H1 (cell line): ENCODE measurements around the gene CASP5. TPM values are rescaled to one million over a fixed set of nuclear protein-coding genes. Genes with fewer than 3 reads are reported as not detected.

Experiments
- CTCF ChIA-PET: fragments of 300-600 bp; sonication (Branson Sonifier 250); formaldehyde crosslinking; loops from one replicate; lab custom pipeline; 2021; ENCODE audit not compliant: partially characterized antibody; lab: Charles Lee
- POLR2A ChIA-PET: fragments of 300-600 bp; sonication (Branson Sonifier 250); formaldehyde crosslinking; loops from one replicate; lab custom pipeline; 2021; ENCODE audit warnings: inconsistent platforms; ENCODE audit not compliant: partially characterized antibody; lab: Charles Lee
- DNase-seq, 2 experiments: peaks; one replicate each; pipeline versions ENCODE4 v3.0.0 to v3.0.0-alpha.2; 2010 to 2022; ENCODE audit warnings: low spot score in 2 of 2, low read depth in 1 of 2, mixed read lengths in 1 of 2
- FAIRE-seq: peaks from 2 replicates; lab custom pipeline; 2011; peaks lifted over from hg19 to GRCh38; lab: Jason Lieb, UNC
- H2AFZ ChIP-seq: 2 replicates; pipeline ENCODE4 v1.8.1; 2012; ENCODE audit warnings: low read length, inconsistent platforms
- H2AK5ac ChIP-seq: 2 replicates; pipeline ENCODE4 v1.6.1; 2013; ENCODE audit warnings: low read depth, low read length
- H2BK120ac ChIP-seq: replicated peaks from 2 replicates; pipeline ENCODE3; 2013; ENCODE audit warnings: low read depth, low read length, inconsistent platforms
- H2BK12ac ChIP-seq: 2 replicates; pipeline ENCODE4 v1.6.1; 2013; ENCODE audit warnings: low read depth, low read length
- H2BK15ac ChIP-seq: 2 replicates; pipeline ENCODE4 v1.6.1; 2013; ENCODE audit warnings: low read length
- H2BK20ac ChIP-seq: 2 replicates; pipeline ENCODE4 v1.6.1; 2013; ENCODE audit warnings: low read length
- H2BK5ac ChIP-seq: 2 replicates; pipeline ENCODE4 v1.6.1; 2013; ENCODE audit warnings: low read depth, low read length
- H3K14ac ChIP-seq: 2 replicates; pipeline ENCODE4 v1.6.1; 2013; ENCODE audit warnings: inconsistent platforms; ENCODE audit not compliant: insufficient read length
- H3K18ac ChIP-seq: 2 replicates; pipeline ENCODE4 v1.6.1; 2013; ENCODE audit warnings: low read length; ENCODE audit errors: extremely low read depth
- H3K23ac ChIP-seq: 2 replicates; pipeline ENCODE4 v1.6.1; 2013; ENCODE audit warnings: inconsistent platforms; ENCODE audit not compliant: insufficient read length
- H3K23me2 ChIP-seq: 2 replicates; pipeline ENCODE4 v1.6.1; 2013; ENCODE audit warnings: low read depth, low read length
- H3K27ac ChIP-seq: 2 replicates; pipeline ENCODE4 v1.6.1; 2011; ENCODE audit warnings: low read depth, low read length, inconsistent platforms
- H3K27me3 ChIP-seq, 4 experiments: replicated peaks in 1 of 4; 1 replicate in 1 of 4; 2 replicates in 3 of 4; pipeline versions ENCODE4 v1.6.1 to v1.8.1; 2011 to 2013; ENCODE audit warnings: low read length in 3 of 4, mild to moderate bottlenecking in 3 of 4, inconsistent platforms in 2 of 4, mixed read lengths in 2 of 4, moderate library complexity in 1 of 4; ENCODE audit not compliant: control insufficient read depth in 3 of 4, insufficient read depth in 3 of 4; ENCODE audit errors: extremely low read depth in 1 of 4
- H3K36me3 ChIP-seq, 4 experiments: 2 replicates each; pipeline versions ENCODE4 v1.6.1 to v1.8.1; 2011 to 2013; ENCODE audit warnings: mild to moderate bottlenecking in 4 of 4, low read length in 3 of 4, moderate library complexity in 2 of 4, control low read depth in 1 of 4, inconsistent platforms in 1 of 4; ENCODE audit not compliant: insufficient read depth in 4 of 4, control insufficient read depth in 2 of 4
- H3K4ac ChIP-seq: replicated peaks from 2 replicates; pipeline ENCODE3; 2013; ENCODE audit warnings: low read length, low read depth, mixed read lengths, inconsistent platforms; ENCODE audit not compliant: insufficient read length
- H3K4me1 ChIP-seq, 4 experiments: replicated peaks in 1 of 4; 1 replicate in 1 of 4; 2 replicates in 3 of 4; pipeline versions ENCODE4 v1.6.1 to v1.8.1; 2011 to 2013; ENCODE audit warnings: low read length in 3 of 4, inconsistent platforms in 2 of 4, mixed read lengths in 1 of 4; ENCODE audit not compliant: insufficient read depth in 4 of 4, control insufficient read depth in 3 of 4
- H3K4me2 ChIP-seq, 2 experiments: 2 replicates each; pipeline versions ENCODE4 v1.6.1 to v1.8.1; 2011 to 2013; ENCODE audit warnings: low read depth in 2 of 2, low read length in 2 of 2, control low read depth in 1 of 2, inconsistent platforms in 1 of 2, mild to moderate bottlenecking in 1 of 2; ENCODE audit not compliant: insufficient read depth in 1 of 2
- H3K4me3 ChIP-seq, 4 experiments: fragments of 200-600, 300-600 bp in 1 of 4; sonication (generic), shearing (Covaris generic), sonication (Bioruptor Twin) in 1 of 4; 2 replicates each; pipeline versions ENCODE4 v1.5.1 to v1.8.1; 2011 to 2016; ENCODE audit warnings: low read length in 4 of 4, low read depth in 3 of 4, control low read depth in 2 of 4, inconsistent platforms in 2 of 4, mild to moderate bottlenecking in 2 of 4, mixed read lengths in 1 of 4, moderate library complexity in 1 of 4; ENCODE audit not compliant: insufficient read depth in 2 of 4; ENCODE audit errors: extremely low read depth in 1 of 4
- H3K56ac ChIP-seq: replicated peaks from 2 replicates; pipeline ENCODE3; 2013; ENCODE audit warnings: low read depth, mild to moderate bottlenecking, mixed read lengths, low read length, inconsistent platforms; ENCODE audit not compliant: insufficient read length
- H3K79me1 ChIP-seq: 2 replicates; pipeline ENCODE4 v1.6.1; 2013; ENCODE audit warnings: low read depth, low read length, control low read depth
- H3K79me2 ChIP-seq, 2 experiments: 2 replicates each; pipeline versions ENCODE4 v1.6.1 to v1.8.1; 2012 to 2013; ENCODE audit warnings: low read length in 2 of 2, mild to moderate bottlenecking in 2 of 2, inconsistent platforms in 1 of 2; ENCODE audit not compliant: insufficient read depth in 2 of 2, control insufficient read depth in 1 of 2
- H3K9ac ChIP-seq, 4 experiments: replicated peaks in 1 of 4; 1 replicate in 1 of 4; 2 replicates in 3 of 4; pipeline versions ENCODE4 v1.6.1 to v1.8.1; 2011 to 2013; ENCODE audit warnings: low read depth in 3 of 4, low read length in 3 of 4, control low read depth in 2 of 4, mild to moderate bottlenecking in 2 of 4, moderate library complexity in 2 of 4, inconsistent platforms in 1 of 4; ENCODE audit errors: extremely low read depth in 1 of 4
- H3K9me3 ChIP-seq, 2 experiments: 2 replicates each; pipeline versions ENCODE4 v1.6.1 to v1.8.1; 2012 to 2013; ENCODE audit warnings: mild to moderate bottlenecking in 2 of 2, moderate library complexity in 2 of 2, control low read depth in 1 of 2, inconsistent platforms in 1 of 2, low read depth in 1 of 2, low read length in 1 of 2, mixed read lengths in 1 of 2; ENCODE audit not compliant: insufficient read depth in 2 of 2
- H4K20me1 ChIP-seq, 2 experiments: replicated peaks in 1 of 2; 2 replicates each; pipeline versions ENCODE3 to v1.8.1; 2011 to 2013; ENCODE audit warnings: inconsistent platforms in 2 of 2, low read length in 2 of 2, mild to moderate bottlenecking in 1 of 2; ENCODE audit not compliant: insufficient read depth in 2 of 2, control insufficient read depth in 1 of 2
- H4K5ac ChIP-seq: 2 replicates; pipeline ENCODE4 v1.6.1; 2013; ENCODE audit warnings: low read length, low read depth, mixed read lengths, inconsistent platforms; ENCODE audit not compliant: insufficient read length
- H4K8ac ChIP-seq: 2 replicates; pipeline ENCODE4 v1.8.0; 2013; ENCODE audit warnings: mild to moderate bottlenecking, moderate library complexity, low read length, inconsistent platforms; ENCODE audit not compliant: insufficient read depth; ENCODE audit errors: extremely low read depth
- H4K91ac ChIP-seq: replicated peaks from 2 replicates; pipeline ENCODE3; 2013; ENCODE audit warnings: low read length, mixed read lengths, inconsistent platforms; ENCODE audit not compliant: insufficient read length
- CEBPB ChIP-seq: IDR thresholded peaks from 2 replicates; pipeline ENCODE4 v1.6.1; 2012; ENCODE audit warnings: low read depth, low read length
- CHD2 ChIP-seq: IDR thresholded peaks from 2 replicates; pipeline ENCODE4 v1.6.1; 2012; ENCODE audit warnings: low read length, improper control_type of control experiment
- CTBP2 ChIP-seq: IDR thresholded peaks from 2 replicates; pipeline ENCODE4 v1.7.0; 2011; ENCODE audit warnings: borderline replicate concordance, mild to moderate bottlenecking, moderate library complexity, mixed read lengths, low read length; ENCODE audit not compliant: insufficient read depth, insufficient read length
- GABPA ChIP-seq: IDR thresholded peaks from 2 replicates; pipeline ENCODE4 v1.6.1; 2011; ENCODE audit warnings: mild to moderate bottlenecking, low read length, moderate library complexity, borderline replicate concordance; ENCODE audit not compliant: insufficient read depth
- JUN ChIP-seq: IDR thresholded peaks from 2 replicates; pipeline ENCODE4 v1.6.1; 2011; ENCODE audit warnings: low read depth, mild to moderate bottlenecking, improper control_type of control experiment, low read length
- KDM1A ChIP-seq: fragments of 200-600, 300-600 bp; sonication (generic); IDR thresholded peaks from 2 replicates; pipeline ENCODE4 v1.7.1; 2016; ENCODE audit warnings: mild to moderate bottlenecking, low read length, borderline replicate concordance
- KDM4A ChIP-seq: IDR thresholded peaks from one replicate; pipeline ENCODE4 v1.7.1; 2012; ENCODE audit warnings: low read depth, mild to moderate bottlenecking, moderate library complexity, low read length, inconsistent platforms; ENCODE audit not compliant: severe bottlenecking
- KDM5A ChIP-seq: fragments of 200-600 bp; IDR thresholded peaks from 2 replicates; pipeline ENCODE4 v1.7.1; 2012; ENCODE audit warnings: mild to moderate bottlenecking, low read length, inconsistent platforms, mixed read lengths
- NRF1 ChIP-seq: IDR thresholded peaks from 2 replicates; pipeline ENCODE4 v1.6.1; 2011; ENCODE audit warnings: mild to moderate bottlenecking, low read depth, low read length, improper control_type of control experiment
- POLR2A ChIP-seq, 2 experiments: IDR thresholded peaks; 1 replicate in 1 of 2; 2 replicates in 1 of 2; pipeline ENCODE4 v1.6.1; 2011; ENCODE audit warnings: low read depth in 2 of 2, low read length in 2 of 2, mild to moderate bottlenecking in 2 of 2; ENCODE audit errors: control extremely low read depth in 1 of 2
- POU5F1 ChIP-seq: IDR thresholded peaks from 2 replicates; pipeline ENCODE4 v1.6.1; 2011; ENCODE audit warnings: low read depth, mild to moderate bottlenecking, low read length, moderate library complexity
- SIN3A ChIP-seq, 2 experiments: IDR thresholded peaks in 1 of 2; conservative IDR thresholded peaks in 1 of 2; 2 replicates each; pipeline ENCODE4 v1.6.1; 2011 to 2012; ENCODE audit warnings: low read length in 2 of 2, improper control_type of control experiment in 1 of 2, low read depth in 1 of 2, mild to moderate bottlenecking in 1 of 2
- SIX5 ChIP-seq: IDR thresholded peaks from 2 replicates; pipeline ENCODE4 v1.6.1; 2011; ENCODE audit warnings: mild to moderate bottlenecking, low read depth, low read length
- ZNF274 ChIP-seq: IDR thresholded peaks from 2 replicates; pipeline ENCODE4 v1.7.0; 2012; ENCODE audit warnings: low read length, borderline replicate concordance; ENCODE audit errors: extremely low read depth
- WGBS, 2 experiments: shearing (Covaris generic) in 1 of 2; methylation state at CpG; one replicate each; pipeline versions ENCODE4 v1.1.6 to v1.1.7; 2013 to 2015; ENCODE audit warnings: low lambda C conversion rate in 2 of 2, mixed read lengths in 2 of 2, inconsistent platforms in 1 of 2, low coverage in 1 of 2, missing lambda C conversion rate in 1 of 2; ENCODE audit not compliant: insufficient replicate concordance in 2 of 2, insufficient coverage in 1 of 2, insufficient read length in 1 of 2; ENCODE audit errors: extremely low coverage in 1 of 2, missing lambda C conversion rate in 1 of 2; 5-methylcytosine and 5-hydroxymethylcytosine counted together
- polyA plus RNA-seq, 7 experiments: library from polyadenylated mRNA; depleted of rRNA in 3 of 7; stranded (reverse) in 5 of 7; unstranded in 2 of 7; fragments of >200 nt in 5 of 7; fragments of 200-250 nt in 2 of 7; gene quantifications; 1 replicate in 5 of 7; 2 replicates in 1 of 7; 4 replicates in 1 of 7; pipeline versions ENCODE4 v1.2.1 to v1.2.3, GENCODE V29; 2011 to 2013; ENCODE audit warnings: missing spikeins in 2 of 7, mixed read lengths in 2 of 7
- total RNA-seq: library from RNA; stranded (reverse); fragmentation: NEBNext Ultra II Directional; extraction: Animal tissue kit (Norgen Biotek cat#: 25700); gene quantifications from 2 replicates; pipeline ENCODE4 v1.2.1, GENCODE V29; 2021
- TF ChIP-seq, protein P1 (sequence below): IDR thresholded peaks from 2 replicates; pipeline ENCODE4 v1.6.1; 2011; ENCODE audit warnings: low read depth, mild to moderate bottlenecking, low read length; ENCODE audit not compliant: insufficient read depth

Gene CASP5
- total and polyA plus RNA-seq, 2 of the 8 experiments (the other 6 are each of a cell fraction or from before 2014, with no cell fraction given) = not detected

DNA sequence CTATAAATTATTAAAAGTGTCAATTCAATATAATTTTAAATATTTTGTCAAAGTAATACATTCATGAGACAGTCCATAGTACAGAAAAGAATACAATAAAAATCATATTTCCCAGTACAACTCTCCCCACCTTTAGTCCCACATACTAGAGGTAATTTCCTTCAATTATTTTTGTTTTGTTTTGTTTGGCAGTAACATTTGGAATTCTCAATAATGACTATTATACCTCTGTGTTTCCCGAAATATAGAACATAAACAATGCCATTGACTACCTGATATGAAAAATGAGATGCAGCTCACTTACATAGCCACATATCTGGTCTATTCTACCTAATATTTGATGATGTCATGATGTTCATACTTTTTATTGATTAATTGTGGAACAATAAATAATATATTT lies 30.2 kb downstream of the CASP5 start:
- H3K27ac ChIP-seq = no peak overlapping the region
- H4K5ac ChIP-seq = no peak overlapping the region
- no peak overlapping the region for H3K4me3 ChIP-seq
- no peak overlapping the region for H2BK15ac ChIP-seq
- no peaks in the 10 kb centered on the region for H3K4me1 ChIP-seq
- CTCF ChIA-PET = interaction anchor here (1.3 to 1.5 kb wide), 2 partner anchors 8 to 26 kb away, joined by 3 read pairs; no protein-coding TSS in a partner anchor
- no peak overlapping the region for H3K4ac ChIP-seq
- H3K14ac ChIP-seq = no peak overlapping the region
- no peak overlapping the region for H2BK5ac ChIP-seq
- no peaks in the 10 kb centered on the region for H4K20me1 ChIP-seq
- H3K4me2 ChIP-seq = no peak overlapping the region
- FAIRE-seq (no peak), DNase-seq (no peak)
- no peak overlapping the region for H2BK20ac ChIP-seq
- POLR2A ChIA-PET = no interaction called here
- H2AFZ ChIP-seq = no peak overlapping the region
- H3K56ac ChIP-seq = no peak overlapping the region
- no peak overlapping the region for H4K8ac ChIP-seq
- no peaks in the 10 kb centered on the region for H3K9me3 ChIP-seq
- no peak overlapping the region for H3K9ac ChIP-seq
- no peaks in the 10 kb centered on the region for H3K79me1 ChIP-seq
- no peaks in the 10 kb centered on the region for H3K79me2 ChIP-seq
- 93% methylated on average over 1 of the region's 1 CpG; no CpG with 5 or more reads in 1 of the 2 experiments for WGBS, 2 experiments
- H2BK120ac ChIP-seq = no peak overlapping the region
- H2AK5ac ChIP-seq = no peak overlapping the region
- no peaks in the 10 kb centered on the region for H3K27me3 ChIP-seq
- H4K91ac ChIP-seq = no peak overlapping the region
- no peak overlapping the region for H2BK12ac ChIP-seq
- H3K18ac ChIP-seq = no peak overlapping the region
- 0 out of 2 replicates have a peak, but pooled peaks cover 2% of the 10 kb centered on the region for H3K23me2 ChIP-seq
- H3K23ac ChIP-seq = no peak overlapping the region
- H3K36me3 ChIP-seq = no peaks in the 10 kb centered on the region
- TF ChIP-seq NRF1 (no peak), CHD2 (no peak), GABPA (no peak), ZNF274 (no peak), KDM1A (no peak), POLR2A (IDR thresholded peaks at IDR 0.05; ENCODE audit: control extremely low read depth in 1 of 2, low read depth in 2 of 2, low read length in 2 of 2) (no peak), KDM5A (no peak), SIN3A (conservative IDR thresholded peaks at IDR 0.05 in 1 of 2, IDR thresholded peaks at IDR 0.05 in 1 of 2; ENCODE audit: low read depth in 1 of 2, low read length in 2 of 2) (no peak), CEBPB (no peak), SIX5 (no peak), POU5F1 (no peak), CTBP2 (no peak), KDM4A (no peak), JUN (no peak)
- TF ChIP-seq, protein P1, sequence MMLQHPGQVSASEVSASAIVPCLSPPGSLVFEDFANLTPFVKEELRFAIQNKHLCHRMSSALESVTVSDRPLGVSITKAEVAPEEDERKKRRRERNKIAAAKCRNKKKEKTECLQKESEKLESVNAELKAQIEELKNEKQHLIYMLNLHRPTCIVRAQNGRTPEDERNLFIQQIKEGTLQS = no peak
